ENCODE measurements around the gene COX6A2. TPM values are rescaled to one million over a fixed set of nuclear protein-coding genes. Genes with fewer than 3 reads are reported as not detected.
"Not testable (repeated sequence)": the region's sequence is repeated elsewhere in the genome, so short reads cannot be mapped to it uniquely, and the experiment has no call there.

Gene COX6A2
- total RNA-seq, 2 donors from 2014 or later = 743 to 769 TPM

- DNase-seq, ATAC-seq: not testable (repeated sequence)
- intact Hi-C loops (cut with DNase I) = loop anchor here in 1 of 2 donors (10.0 kb wide), 1 partner anchor 461 kb away; the partner anchor contains the start of gene HSD3B7
Measured at GRCh38 chr16:31445931-31446330, 17.8 kb upstream of the COX6A2 start.

- ATAC-seq = peak in 1 of 2 donors; percentile 3
- DNase-seq = no peak
- intact Hi-C loops (cut with DNase I) = loop anchor here (5.0 to 10.0 kb wide), 3 partner anchors 260 to 460 kb away; partner anchors contain the start of genes FUS (in 1 of the 2) and HSD3B7 (in 1 of the 2)
Measured at GRCh38 chr16:31441956-31442355, 13.8 kb upstream of the COX6A2 start.

- ATAC-seq = no peak
- intact Hi-C loops (cut with DNase I) = loop anchor here (5.0 to 10.0 kb wide), 3 partner anchors 258 to 458 kb away; partner anchors contain the start of genes FUS (in 1 of the 2) and HSD3B7 (in 1 of the 2)
Measured at GRCh38 chr16:31440516-31441184, 12.5 kb upstream of the COX6A2 start.

GRCh38 chr16:31439519-31439918 lies 11.4 kb upstream of the COX6A2 start:
- DNase-seq (no peak), ATAC-seq (no peak)
- intact Hi-C loops (cut with DNase I) = no loop called here

More at GRCh38 chr16:31440516-31441184, 12.5 kb upstream of the COX6A2 start:
- no peak for DNase-seq

- ATAC-seq; intact Hi-C loops (cut with DNase I); DNase-seq: not testable (repeated sequence)
Measured at GRCh38 chr16:31439023-31439422, 10.9 kb upstream of the COX6A2 start.

GRCh38 chr16:31438414-31438813 lies 10.3 kb upstream of the COX6A2 start:
- ATAC-seq (no peak), DNase-seq (no peak)
- intact Hi-C loops (cut with DNase I) = no loop called here

GRCh38 chr16:31436221-31437045 lies 8.3 kb upstream of the COX6A2 start:
- ATAC-seq (no peak), DNase-seq (no peak)
- intact Hi-C loops (cut with DNase I) = no loop called here

- ATAC-seq = no peak
- intact Hi-C loops (cut with DNase I) = no loop called here
- DNase-seq = no peak
Measured at GRCh38 chr16:31435341-31436220, 7.4 kb upstream of the COX6A2 start.

- DNase-seq = no peak
- ATAC-seq = no peak
- intact Hi-C loops (cut with DNase I) = no loop called here
Measured at GRCh38 chr16:31430380-31431052, 2.4 kb upstream of the COX6A2 start.

- ATAC-seq = no peak
- intact Hi-C loops (cut with DNase I) = no loop called here
- no peak for DNase-seq
Measured at GRCh38 chr16:31429796-31430195, 1.6 kb upstream of the COX6A2 start.

GRCh38 chr16:31429314-31429713 lies 1.2 kb upstream of the COX6A2 start:
- intact Hi-C loops (cut with DNase I) = no loop called here
- no peak for DNase-seq
- ATAC-seq = peak in 1 of 2 donors; percentile 55

GRCh38 chr16:31428638-31429247 lies 583 bp upstream of the COX6A2 start:
- ATAC-seq = no peak
- intact Hi-C loops (cut with DNase I) = no loop called here
- DNase-seq = no peak

GRCh38 chr16:31427441-31428278 lies 500 bp downstream of the COX6A2 start:
- intact Hi-C loops (cut with DNase I) = no loop called here
- peak; percentile 52 to 65 for ATAC-seq
- peak; percentile 69 for DNase-seq

- DNase-seq (no peak), ATAC-seq (no peak)
- intact Hi-C loops (cut with DNase I) = no loop called here
Measured at GRCh38 chr16:31423801-31424200, 4.4 kb downstream of the COX6A2 start.

- intact Hi-C loops (cut with DNase I) = no loop called here
- ATAC-seq = no peak
- no peak for DNase-seq
Measured at GRCh38 chr16:31423241-31423640, 4.9 kb downstream of the COX6A2 start.

GRCh38 chr16:31421587-31421986 lies 6.6 kb downstream of the COX6A2 start:
- ATAC-seq = peak in 1 of 2 donors; percentile 19
- intact Hi-C loops (cut with DNase I) = no loop called here
- DNase-seq = no peak

- DNase-seq = no peak
- no peak for ATAC-seq
- intact Hi-C loops (cut with DNase I) = no loop called here
Measured at GRCh38 chr16:31420037-31420436, 8.1 kb downstream of the COX6A2 start.

All from left cardiac atrium (tissue), 4 donors.